Measurements from ENCODE around the gene MAP2K7. TPM values are rescaled to one million over a fixed set of nuclear protein-coding genes. Genes with fewer than 3 reads are reported as not detected.

The MAP2K7 gene
- total and polyA plus RNA-seq, 12 donors = 13.1 to 53.8 (median 24.6) TPM

DNA sequence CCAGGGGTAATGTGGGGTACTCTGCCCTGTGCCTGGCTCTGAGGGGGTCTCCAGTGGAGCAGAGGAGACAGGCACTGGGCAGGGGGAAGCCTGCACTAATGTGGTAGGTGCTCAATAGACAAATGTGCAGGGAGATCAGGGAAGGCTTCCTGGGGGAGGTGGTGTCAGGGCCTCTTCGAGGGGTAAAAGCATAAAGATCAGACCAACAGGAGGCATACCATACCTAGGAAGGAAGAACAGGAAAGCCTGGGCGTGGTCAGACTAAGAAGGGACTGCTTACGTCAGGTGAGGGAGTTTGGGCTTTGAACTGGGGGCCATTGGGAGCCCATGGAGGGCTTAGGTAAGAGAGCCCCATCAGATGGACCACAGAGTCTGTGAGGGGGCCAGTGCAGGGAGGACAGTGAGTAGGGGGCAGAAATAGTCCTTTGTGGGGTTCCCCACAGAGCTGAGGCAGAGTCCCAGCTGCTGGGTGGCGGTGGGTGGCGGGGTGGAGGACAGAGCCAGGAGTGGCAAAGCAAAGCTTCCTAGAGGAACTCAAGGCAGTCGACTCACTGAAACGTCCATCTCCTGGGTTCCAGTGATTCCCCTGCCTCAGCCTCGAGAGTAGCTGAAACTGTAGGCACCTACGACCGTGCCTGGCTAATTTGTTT is 38.3 kb upstream of the MAP2K7 start:
- ATAC-seq (no peak), DNase-seq (no peak)
- Histone ChIP-seq H3K27me3 (peaks cover 4 to 81% (median 53%) of the 10 kb centered on the region in 7 donors), H3K9me3 (no peaks in the 10 kb centered on the region), H3K27ac (no peak overlapping the region), H3K4me1 (peaks cover 8 to 40% (median 34%) of the 10 kb centered on the region in 9 donors), H3K4me3 (no peak overlapping the region), H3K36me3 (peaks cover 0 to 10% (median 0%) of the 10 kb centered on the region in 9 donors)
- intact Hi-C loops (cut with DNase I) = no loop called here
- TF ChIP-seq, protein P1, sequence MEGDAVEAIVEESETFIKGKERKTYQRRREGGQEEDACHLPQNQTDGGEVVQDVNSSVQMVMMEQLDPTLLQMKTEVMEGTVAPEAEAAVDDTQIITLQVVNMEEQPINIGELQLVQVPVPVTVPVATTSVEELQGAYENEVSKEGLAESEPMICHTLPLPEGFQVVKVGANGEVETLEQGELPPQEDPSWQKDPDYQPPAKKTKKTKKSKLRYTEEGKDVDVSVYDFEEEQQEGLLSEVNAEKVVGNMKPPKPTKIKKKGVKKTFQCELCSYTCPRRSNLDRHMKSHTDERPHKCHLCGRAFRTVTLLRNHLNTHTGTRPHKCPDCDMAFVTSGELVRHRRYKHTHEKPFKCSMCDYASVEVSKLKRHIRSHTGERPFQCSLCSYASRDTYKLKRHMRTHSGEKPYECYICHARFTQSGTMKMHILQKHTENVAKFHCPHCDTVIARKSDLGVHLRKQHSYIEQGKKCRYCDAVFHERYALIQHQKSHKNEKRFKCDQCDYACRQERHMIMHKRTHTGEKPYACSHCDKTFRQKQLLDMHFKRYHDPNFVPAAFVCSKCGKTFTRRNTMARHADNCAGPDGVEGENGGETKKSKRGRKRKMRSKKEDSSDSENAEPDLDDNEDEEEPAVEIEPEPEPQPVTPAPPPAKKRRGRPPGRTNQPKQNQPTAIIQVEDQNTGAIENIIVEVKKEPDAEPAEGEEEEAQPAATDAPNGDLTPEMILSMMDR (IDR thresholded peaks at IDR 0.05) = no peak
- WGBS, 2 donors = 49 to 51% methylated on average over 10 of the region's 10 CpGs

DNA sequence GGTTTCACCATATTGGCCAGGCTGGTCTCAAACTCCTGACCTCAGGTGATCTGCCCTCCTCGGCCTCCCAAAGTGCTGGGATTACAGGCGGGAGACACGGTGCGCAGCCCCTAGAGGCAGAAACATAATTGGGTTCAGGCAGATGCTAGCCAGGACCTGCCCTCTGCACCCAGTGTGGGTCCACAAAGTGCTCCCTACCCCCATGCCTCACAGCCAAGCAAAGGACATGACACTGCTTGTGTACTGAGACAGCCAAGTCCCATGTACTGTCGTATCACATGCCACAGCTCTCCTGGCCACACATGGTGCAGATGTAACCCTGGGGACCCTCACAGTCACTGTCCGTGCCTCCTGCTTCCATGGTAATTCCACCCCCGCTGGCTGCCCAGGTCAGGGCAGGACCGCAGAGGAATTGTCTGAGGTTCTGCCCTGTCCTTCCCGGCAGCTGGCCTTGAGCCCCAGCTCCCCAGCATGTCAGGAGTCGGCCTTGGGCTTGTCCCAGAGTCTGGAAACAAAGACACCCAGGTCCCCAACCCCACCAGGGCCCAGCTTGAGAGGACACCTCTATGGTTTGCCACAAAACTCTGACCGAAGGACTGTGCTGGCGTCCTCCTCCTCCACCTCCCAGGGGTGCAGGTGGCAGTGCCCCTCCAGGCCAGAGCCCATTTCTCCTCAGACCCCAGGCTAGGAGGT is 37.1 kb upstream of the MAP2K7 start:
- ATAC-seq (no peak), DNase-seq (no peak)
- Histone ChIP-seq H3K4me3 (no peak overlapping the region), H3K4me1 (peaks cover 8 to 39% (median 29%) of the 10 kb centered on the region in 9 donors), H3K9me3 (no peaks in the 10 kb centered on the region), H3K27me3 (peaks cover 4 to 73% (median 48%) of the 10 kb centered on the region in 7 donors), H3K36me3 (peaks cover 0 to 10% (median 0%) of the 10 kb centered on the region in 9 donors), H3K27ac (no peak overlapping the region)
- TF ChIP-seq, protein P1 (IDR thresholded peaks at IDR 0.05) = no peak
- 64 to 67% methylated on average over 12 of the region's 12 CpGs for WGBS, 2 donors
- intact Hi-C loops (cut with DNase I) = no loop called here

DNA sequence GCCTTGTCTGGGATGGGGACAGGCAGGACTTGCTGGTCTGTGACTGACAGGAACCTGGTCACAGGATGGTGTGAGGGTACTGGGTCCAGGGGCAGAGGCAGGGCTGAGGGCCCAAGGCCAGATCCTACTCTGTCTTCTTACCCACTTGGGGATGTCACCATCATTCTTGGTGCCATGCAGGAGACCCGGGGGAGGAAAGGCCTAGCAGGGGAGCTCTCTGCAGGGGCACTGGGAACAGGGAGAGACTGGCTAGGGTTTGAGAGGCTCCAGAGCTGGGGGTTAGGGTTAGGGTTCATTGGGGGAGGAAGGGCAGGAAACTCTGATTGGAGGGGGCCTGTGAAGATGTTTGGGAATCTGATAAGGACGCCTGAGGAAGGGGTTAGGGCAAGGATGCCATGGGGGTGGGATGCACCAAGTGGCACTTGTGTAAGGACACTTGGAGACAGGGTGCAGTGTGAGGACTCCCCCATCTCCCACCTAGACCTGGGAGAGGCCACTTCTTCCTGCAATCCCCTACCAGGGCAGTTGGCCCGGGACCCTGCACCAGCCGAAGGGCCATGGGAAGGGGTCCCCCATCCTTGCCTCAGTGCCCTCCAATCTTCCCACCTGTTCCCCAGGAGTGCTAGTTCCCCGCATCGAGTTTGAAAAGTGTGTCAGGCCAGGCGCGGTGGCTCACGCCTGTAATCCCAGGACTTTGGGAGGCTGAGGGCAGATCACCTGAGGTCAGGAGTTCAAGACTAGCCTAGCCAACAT is 36.4 kb upstream of the MAP2K7 start:
- no peak overlapping the region for H3K4me3 ChIP-seq
- no peaks in the 10 kb centered on the region for H3K9me3 ChIP-seq
- WGBS, 2 donors = 84 to 85% methylated on average over 9 of the region's 9 CpGs
- peaks cover 5 to 67% (median 47%) of the 10 kb centered on the region in 7 donors for H3K27me3 ChIP-seq
- intact Hi-C loops (cut with DNase I) = no loop called here
- H3K36me3 ChIP-seq = peaks cover 0 to 10% (median 0%) of the 10 kb centered on the region in 9 donors
- TF ChIP-seq, protein P1 (IDR thresholded peaks at IDR 0.05) = no peak
- no peak for DNase-seq
- no peak overlapping the region for H3K27ac ChIP-seq
- ATAC-seq = no peak
- peaks cover 8 to 39% (median 31%) of the 10 kb centered on the region in 9 donors for H3K4me1 ChIP-seq

DNA sequence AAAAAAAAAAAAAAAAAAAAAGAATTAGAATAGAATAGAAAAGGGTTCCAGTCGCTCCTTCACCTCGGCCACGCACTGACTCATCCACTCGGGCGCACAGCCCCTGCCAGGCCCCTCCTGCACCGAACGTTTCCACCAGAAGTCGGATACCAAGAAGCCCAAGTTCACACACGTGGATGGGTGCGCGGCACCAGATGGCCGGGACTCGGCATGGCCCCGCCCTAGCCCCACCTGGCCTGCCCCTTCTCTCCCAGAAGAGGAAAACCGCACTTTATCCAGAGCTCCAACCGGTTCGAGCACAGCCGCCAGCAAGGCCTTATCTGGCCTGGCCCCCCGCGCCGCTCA is 35.4 kb upstream of the MAP2K7 start:
- Histone ChIP-seq H3K4me3 (peak overlapping the region in 7 of 10 donors; percentile 36 to 56 (median 46)), H3K27me3 (peaks cover 10 to 67% (median 54%) of the 10 kb centered on the region in 7 donors), H3K27ac (no peak overlapping the region), H3K9me3 (no peaks in the 10 kb centered on the region), H3K36me3 (peaks cover 0 to 8% (median 0%) of the 10 kb centered on the region in 9 donors), H3K4me1 (peaks cover 8 to 43% (median 31%) of the 10 kb centered on the region in 9 donors)
- ATAC-seq (no peak), DNase-seq (no peak)
- TF ChIP-seq, protein P1 (IDR thresholded peaks at IDR 0.05) = no peak
- intact Hi-C loops (cut with DNase I) = no loop called here
- WGBS, 2 donors = 7 to 22% methylated on average over 21 of the region's 21 CpGs
